Measurements from ENCODE around the gene KIF19. TPM values are rescaled to one million over a fixed set of nuclear protein-coding genes. Genes with fewer than 3 reads are reported as not detected.

Gene KIF19
- total RNA-seq, 1 experiment from 2014 or later = not detected

DNA sequence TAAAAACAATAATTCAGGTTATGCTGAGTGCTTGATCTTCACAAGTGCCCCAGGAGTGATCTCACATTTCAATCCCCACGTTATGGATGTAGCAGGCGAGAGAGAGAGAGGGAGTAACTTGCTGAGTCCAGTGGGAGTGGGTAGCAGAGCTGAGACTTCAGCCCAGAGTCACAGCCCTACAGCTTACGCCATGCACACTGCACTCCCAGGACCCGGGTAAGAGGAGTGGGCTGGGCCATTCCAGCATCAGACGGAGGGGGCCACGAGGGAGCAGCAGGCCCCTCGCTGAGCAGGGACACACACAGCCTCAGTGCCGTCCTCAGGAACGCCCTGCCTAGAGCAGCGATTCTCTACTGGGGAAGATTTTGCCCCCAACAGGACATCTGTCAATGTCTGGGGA is 9.8 kb upstream of the KIF19 start:
- no peaks in the 10 kb centered on the region for H4K20me1 ChIP-seq (ENCODE audit: insufficient read depth)
- intact Hi-C loops (cut with micrococcal nuclease; ENCODE audit: unreplicated experiment) = no loop called here
- POLR2A ChIA-PET (ENCODE audit: unreplicated experiment) = no interaction called here
- no peaks in the 10 kb centered on the region for H3K9me2 ChIP-seq (ENCODE audit: insufficient read depth)
- no peak for TF ChIP-seq CTCF (conservative IDR thresholded peaks at IDR 0.05)
- no peak for TF ChIP-seq EZH2 (IDR thresholded peaks at IDR 0.05; ENCODE audit: low read depth)
- CTCF ChIA-PET = interaction anchor here (0.6 kb wide), 1 partner anchor 57 kb away, joined by 3 read pairs; no protein-coding TSS in a partner anchor
- no peaks in the 10 kb centered on the region for H3F3A ChIP-seq (ENCODE audit: insufficient read depth, low read depth)
- H3K4me1 ChIP-seq (replicated peaks; ENCODE audit: insufficient read depth) = no peaks in the 10 kb centered on the region
- DNase-seq = no peak
- no peak overlapping the region for H2AFZ ChIP-seq
- no peaks in the 10 kb centered on the region for H3K79me2 ChIP-seq (ENCODE audit: low read depth)
- BruUV-seq (replicated peaks) = no TSS peak
- H3K36me3 ChIP-seq (ENCODE audit: low read depth) = no peaks in the 10 kb centered on the region
- no peak overlapping the region for H3K27ac ChIP-seq
- peaks cover 92% of the 10 kb centered on the region for H3K27me3 ChIP-seq (ENCODE audit: insufficient read depth, low read depth)
- H3K4me3 ChIP-seq = no peak overlapping the region
- H3K4me2 ChIP-seq = no peak overlapping the region
- H3K9me3 ChIP-seq (ENCODE audit: insufficient read depth, low read depth) = no peaks in the 10 kb centered on the region

GRCh38 chr17:74317071-74317470 is 9.0 kb upstream of the KIF19 start:
- H2AFZ ChIP-seq = no peak overlapping the region
- POLR2A ChIA-PET (ENCODE audit: unreplicated experiment) = no interaction called here
- H3K9me3 ChIP-seq (ENCODE audit: insufficient read depth, low read depth) = no peaks in the 10 kb centered on the region
- DNase-seq = no peak
- no TSS peak for BruUV-seq (replicated peaks)
- CTCF ChIA-PET = no interaction called here
- no peak overlapping the region for H3K4me3 ChIP-seq
- H3K9me2 ChIP-seq (ENCODE audit: insufficient read depth) = no peaks in the 10 kb centered on the region
- H3K27ac ChIP-seq = no peak overlapping the region
- no peaks in the 10 kb centered on the region for H3F3A ChIP-seq (ENCODE audit: insufficient read depth, low read depth)
- H4K20me1 ChIP-seq (ENCODE audit: insufficient read depth) = no peaks in the 10 kb centered on the region
- H3K79me2 ChIP-seq (ENCODE audit: low read depth) = no peaks in the 10 kb centered on the region
- peaks cover 93% of the 10 kb centered on the region for H3K27me3 ChIP-seq (ENCODE audit: insufficient read depth, low read depth)
- TF ChIP-seq CTCF (conservative IDR thresholded peaks at IDR 0.05) = no peak
- no peak for TF ChIP-seq EZH2 (IDR thresholded peaks at IDR 0.05; ENCODE audit: low read depth)
- intact Hi-C loops (cut with micrococcal nuclease; ENCODE audit: unreplicated experiment) = no loop called here
- no peak overlapping the region for H3K4me2 ChIP-seq
- H3K4me1 ChIP-seq (replicated peaks; ENCODE audit: insufficient read depth) = no peaks in the 10 kb centered on the region
- H3K36me3 ChIP-seq (ENCODE audit: low read depth) = no peaks in the 10 kb centered on the region

DNA sequence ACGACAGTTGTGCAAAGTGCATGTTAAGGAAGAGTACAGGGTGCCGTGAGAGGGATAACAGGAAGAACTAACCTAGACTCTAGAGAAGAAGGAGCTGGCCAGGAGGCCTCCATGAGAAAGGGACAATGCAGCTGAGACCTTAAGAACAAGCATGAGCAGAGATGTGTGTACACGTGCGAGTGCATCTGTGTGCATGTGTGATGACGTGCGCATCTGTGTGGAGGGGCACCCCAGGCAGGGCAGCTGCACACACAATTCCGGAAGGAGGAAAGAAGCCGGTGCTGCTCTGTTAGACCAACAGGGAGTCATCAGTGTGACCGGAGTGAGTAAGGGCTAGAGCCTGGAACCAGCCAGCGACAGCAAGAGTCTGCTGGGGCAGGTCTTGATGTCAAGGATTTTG is 7.6 kb upstream of the KIF19 start:
- no peaks in the 10 kb centered on the region for H3F3A ChIP-seq (ENCODE audit: insufficient read depth, low read depth)
- intact Hi-C loops (cut with micrococcal nuclease; ENCODE audit: unreplicated experiment) = no loop called here
- no peak overlapping the region for H3K4me2 ChIP-seq
- H3K4me1 ChIP-seq (replicated peaks; ENCODE audit: insufficient read depth) = no peaks in the 10 kb centered on the region
- no peaks in the 10 kb centered on the region for H3K9me2 ChIP-seq (ENCODE audit: insufficient read depth)
- no peak overlapping the region for H3K27ac ChIP-seq
- H3K27me3 ChIP-seq (ENCODE audit: insufficient read depth, low read depth) = peaks cover 93% of the 10 kb centered on the region
- no peak for DNase-seq
- H3K9me3 ChIP-seq (ENCODE audit: insufficient read depth, low read depth) = no peaks in the 10 kb centered on the region
- H3K36me3 ChIP-seq (ENCODE audit: low read depth) = no peaks in the 10 kb centered on the region
- no peaks in the 10 kb centered on the region for H4K20me1 ChIP-seq (ENCODE audit: insufficient read depth)
- no peak overlapping the region for H2AFZ ChIP-seq
- no peak overlapping the region for H3K4me3 ChIP-seq
- no TSS peak for BruUV-seq (replicated peaks)
- ChIA-PET POLR2A (ENCODE audit: unreplicated experiment) (no interaction called here), CTCF (no interaction called here)
- TF ChIP-seq CTCF (conservative IDR thresholded peaks at IDR 0.05) (no peak), EZH2 (IDR thresholded peaks at IDR 0.05; ENCODE audit: low read depth) (no peak)
- H3K79me2 ChIP-seq (ENCODE audit: low read depth) = no peaks in the 10 kb centered on the region
